ENCODE measurements around the gene ADGRB3.

The ADGRB3 gene

GRCh38 chr6:69129046-69129445 is 494.0 kb downstream of the ADGRB3 start:
- DNase-seq (ENCODE audit: low read depth) = no peak
- TF ChIP-seq CTCF (IDR thresholded peaks at IDR 0.05; ENCODE audit: low read depth, low read length, missing control alignments) = no peak
- H3K4me3 ChIP-seq (ENCODE audit: low read depth, low read length) = no peak overlapping the region

DNA sequence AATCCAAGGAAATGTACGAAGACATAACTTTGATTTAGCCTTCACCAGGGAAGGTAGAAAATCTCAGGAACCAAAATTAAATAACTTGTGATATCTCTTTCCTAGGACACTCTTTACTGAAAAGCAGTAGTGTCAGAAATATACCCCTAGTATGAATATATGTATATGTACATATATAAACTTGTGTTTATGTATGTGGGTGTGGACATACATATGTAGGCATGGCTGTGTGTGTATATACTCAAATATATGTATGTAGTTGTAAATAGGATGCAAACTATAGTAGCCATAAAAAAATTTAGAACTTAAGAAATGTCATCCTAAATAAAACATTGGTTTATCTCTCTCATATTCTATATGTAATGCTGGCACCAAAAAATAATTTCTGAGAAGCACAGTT is 500.8 kb downstream of the ADGRB3 start:
- no peak overlapping the region for H3K4me3 ChIP-seq (ENCODE audit: low read depth, low read length)
- no peak for TF ChIP-seq CTCF (IDR thresholded peaks at IDR 0.05; ENCODE audit: low read depth, low read length, missing control alignments)
- DNase-seq (ENCODE audit: low read depth) = no peak

- no peak overlapping the region for H3K4me3 ChIP-seq (ENCODE audit: low read depth, low read length)
- no peak for DNase-seq (ENCODE audit: low read depth)
- no peak for TF ChIP-seq CTCF (IDR thresholded peaks at IDR 0.05; ENCODE audit: low read depth, low read length, missing control alignments)
Measured at GRCh38 chr6:69138148-69138547, 503.1 kb downstream of the ADGRB3 start.

DNA sequence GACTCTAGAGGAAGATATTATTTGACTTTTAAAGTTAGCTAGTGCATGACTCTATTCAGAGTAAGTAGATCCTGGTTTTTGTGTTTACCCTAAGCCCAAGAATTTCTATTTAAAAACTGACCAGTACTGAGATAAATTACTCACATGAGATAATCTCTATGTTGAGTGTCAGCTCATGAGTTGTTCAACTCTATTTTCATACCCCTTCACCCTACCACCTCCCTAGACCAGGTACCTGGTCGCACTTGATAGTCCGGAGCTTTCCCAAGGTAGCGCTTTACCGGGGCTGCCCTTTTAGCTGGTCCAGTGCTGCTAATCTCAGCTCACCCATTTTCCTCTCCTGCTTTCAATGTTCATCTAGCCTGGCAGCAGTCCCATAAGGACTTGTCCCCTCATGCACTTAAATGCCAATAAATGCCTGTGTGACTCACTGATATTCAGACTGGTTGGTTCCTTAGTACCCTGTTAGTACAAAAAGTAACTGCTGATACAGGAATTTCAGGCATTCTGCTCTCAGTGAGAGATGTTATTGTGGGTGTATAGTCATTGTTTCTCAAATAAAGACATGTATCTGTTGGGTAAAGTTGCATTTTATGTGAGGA is 503.9 kb downstream of the ADGRB3 start:
- no peak for TF ChIP-seq CTCF (IDR thresholded peaks at IDR 0.05; ENCODE audit: low read depth, low read length, missing control alignments)
- DNase-seq (ENCODE audit: low read depth) = no peak
- no peak overlapping the region for H3K4me3 ChIP-seq (ENCODE audit: low read depth, low read length)

GRCh38 chr6:69145062-69145461 is 510.0 kb downstream of the ADGRB3 start:
- DNase-seq (ENCODE audit: low read depth) = no peak
- no peak overlapping the region for H3K4me3 ChIP-seq (ENCODE audit: low read depth, low read length)
- no peak for TF ChIP-seq CTCF (IDR thresholded peaks at IDR 0.05; ENCODE audit: low read depth, low read length, missing control alignments)

- TF ChIP-seq CTCF (IDR thresholded peaks at IDR 0.05; ENCODE audit: low read depth, low read length, missing control alignments) = no peak
- DNase-seq (ENCODE audit: low read depth) = no peak
- H3K4me3 ChIP-seq (ENCODE audit: low read depth, low read length) = no peak overlapping the region
Measured at GRCh38 chr6:69146385-69146784, 511.3 kb downstream of the ADGRB3 start.

DNA sequence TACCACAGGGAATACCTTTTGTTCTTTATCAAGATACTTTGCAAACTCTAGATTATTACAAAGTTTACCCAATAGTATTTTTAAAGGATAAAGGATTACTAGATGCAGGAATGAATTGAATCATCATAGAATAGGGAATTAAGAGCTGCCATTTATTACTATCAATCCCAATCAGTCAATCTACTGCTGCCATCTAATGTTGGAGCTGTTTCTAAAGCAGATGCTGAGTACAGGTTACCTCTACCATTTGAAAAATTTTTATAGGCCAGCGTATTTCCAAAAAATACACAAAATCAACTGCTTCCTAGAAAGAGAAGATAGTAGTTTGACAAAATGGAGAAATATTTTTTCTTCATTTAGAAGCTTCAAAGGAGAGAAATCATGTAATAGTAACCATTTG is 520.4 kb downstream of the ADGRB3 start:
- DNase-seq (ENCODE audit: low read depth) = no peak
- no peak overlapping the region for H3K4me3 ChIP-seq (ENCODE audit: low read depth, low read length)
- no peak for TF ChIP-seq CTCF (IDR thresholded peaks at IDR 0.05; ENCODE audit: low read depth, low read length, missing control alignments)

Measured in GM12864 (cell line).